ENCODE data around the gene PIK3AP1.

The PIK3AP1 gene

DNA sequence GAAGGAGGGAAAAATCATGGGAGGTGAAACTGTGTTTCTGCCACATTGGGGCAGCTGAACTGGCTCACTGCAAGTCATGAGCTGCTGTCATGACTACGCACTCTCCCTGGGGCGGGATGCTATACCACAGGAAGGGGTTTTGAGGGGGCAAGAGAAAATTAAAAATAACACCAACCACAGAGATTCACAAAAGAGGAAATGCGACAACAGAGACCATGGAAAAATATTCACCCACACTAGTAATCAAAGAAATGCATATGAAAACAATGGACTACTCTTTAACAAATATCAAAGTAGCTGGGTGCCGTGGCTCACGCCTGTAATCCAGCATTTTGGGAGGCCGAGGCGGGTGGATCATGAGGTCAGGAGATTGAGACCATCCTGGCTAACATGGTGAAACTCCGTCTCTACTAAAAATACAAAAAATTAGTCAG is 68.3 kb downstream of the PIK3AP1 start:
- DNase-seq (ENCODE audit: extremely low spot score, insufficient read length, low read depth) (no peak), FAIRE-seq (peak; percentile 93)

DNA sequence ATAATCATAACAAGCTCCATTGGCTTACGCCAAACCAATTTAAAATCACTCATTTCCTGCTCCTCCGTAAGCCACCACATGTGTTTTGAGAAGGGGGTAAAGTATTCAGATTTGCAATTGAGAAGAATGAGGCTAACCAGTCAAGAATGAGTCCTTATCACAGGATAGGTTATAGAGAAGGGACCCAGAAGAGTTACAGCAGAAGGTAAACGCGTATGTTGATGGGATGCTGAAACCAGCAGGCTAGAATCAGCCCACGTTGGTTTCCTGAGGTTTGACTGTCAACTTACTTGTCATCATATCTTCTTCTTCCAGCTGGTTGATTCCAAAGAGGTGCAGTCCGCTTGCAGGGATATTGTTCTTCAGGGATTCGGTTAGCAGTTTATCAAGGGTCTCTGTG is 69.4 kb downstream of the PIK3AP1 start:
- no peak for DNase-seq (ENCODE audit: extremely low spot score, insufficient read length, low read depth)
- FAIRE-seq: no peak

GRCh38 chr10:96648297-96648696 is 72.0 kb downstream of the PIK3AP1 start:
- DNase-seq (ENCODE audit: extremely low spot score, insufficient read length, low read depth) (no peak), FAIRE-seq (no peak)

DNA sequence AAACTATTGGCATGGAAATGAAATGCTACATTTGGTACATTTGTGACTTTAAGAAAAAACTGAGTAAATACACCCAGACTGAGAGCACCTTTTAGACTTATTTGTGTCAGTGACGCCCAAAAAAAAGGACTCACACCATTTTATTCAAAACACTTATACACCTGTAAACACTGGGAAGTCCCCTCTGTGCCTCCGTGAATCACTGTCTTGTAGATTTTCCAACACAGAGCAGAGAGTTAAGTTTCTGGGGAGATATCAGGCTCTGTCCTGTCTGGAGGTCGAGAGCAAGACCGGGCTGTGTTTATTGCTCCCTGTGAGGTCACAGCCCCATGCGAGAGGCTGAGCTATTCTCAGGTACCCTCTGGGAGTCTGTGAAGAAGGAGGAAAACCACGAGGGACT is 72.8 kb downstream of the PIK3AP1 start:
- DNase-seq (ENCODE audit: extremely low spot score, insufficient read length, low read depth) (no peak), FAIRE-seq (no peak)

DNA sequence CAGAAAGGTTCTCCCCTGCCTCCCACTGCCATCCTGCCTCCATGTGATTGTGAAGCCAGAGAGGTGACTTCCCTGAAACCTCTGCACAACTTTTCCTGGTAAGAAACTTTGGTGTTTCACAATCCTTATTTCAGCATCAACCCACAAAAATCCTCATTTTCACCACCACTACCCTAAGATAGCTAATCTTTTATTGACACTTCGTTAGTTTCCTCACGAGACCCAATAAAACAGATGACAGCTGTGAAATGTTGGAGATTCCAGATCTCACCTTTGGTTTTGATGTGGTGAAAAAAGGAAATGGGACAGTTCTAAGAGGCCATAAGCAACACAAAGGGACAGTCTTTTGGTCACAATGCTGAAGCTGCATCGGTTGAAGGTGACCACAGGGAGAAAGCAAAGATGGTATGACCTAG is 73.6 kb downstream of the PIK3AP1 start:
- FAIRE-seq: no peak
- DNase-seq (ENCODE audit: extremely low spot score, insufficient read length, low read depth): no peak

- DNase-seq (ENCODE audit: extremely low spot score, insufficient read length, low read depth) (no peak), FAIRE-seq (no peak)
These were observed 74.0 kb downstream of the PIK3AP1 start for GRCh38 chr10:96646301-96646700.

GRCh38 chr10:96645191-96645721 is 75.1 kb downstream of the PIK3AP1 start:
- DNase-seq (ENCODE audit: extremely low spot score, insufficient read length, low read depth): no peak
- FAIRE-seq: peak; percentile 31

GRCh38 chr10:96643920-96644319 is 76.4 kb downstream of the PIK3AP1 start:
- DNase-seq (ENCODE audit: extremely low spot score, insufficient read length, low read depth): no peak
- no peak for FAIRE-seq

GRCh38 chr10:96642973-96643372 is 77.3 kb downstream of the PIK3AP1 start:
- DNase-seq (ENCODE audit: extremely low spot score, insufficient read length, low read depth) (no peak), FAIRE-seq (peak; percentile 87)

- DNase-seq (ENCODE audit: extremely low spot score, insufficient read length, low read depth) (no peak), FAIRE-seq (no peak)
These were observed 77.8 kb downstream of the PIK3AP1 start for GRCh38 chr10:96642530-96642929.

- FAIRE-seq: no peak
- DNase-seq (ENCODE audit: extremely low spot score, insufficient read length, low read depth): no peak
These were observed 78.7 kb downstream of the PIK3AP1 start for GRCh38 chr10:96641396-96642295.

DNA sequence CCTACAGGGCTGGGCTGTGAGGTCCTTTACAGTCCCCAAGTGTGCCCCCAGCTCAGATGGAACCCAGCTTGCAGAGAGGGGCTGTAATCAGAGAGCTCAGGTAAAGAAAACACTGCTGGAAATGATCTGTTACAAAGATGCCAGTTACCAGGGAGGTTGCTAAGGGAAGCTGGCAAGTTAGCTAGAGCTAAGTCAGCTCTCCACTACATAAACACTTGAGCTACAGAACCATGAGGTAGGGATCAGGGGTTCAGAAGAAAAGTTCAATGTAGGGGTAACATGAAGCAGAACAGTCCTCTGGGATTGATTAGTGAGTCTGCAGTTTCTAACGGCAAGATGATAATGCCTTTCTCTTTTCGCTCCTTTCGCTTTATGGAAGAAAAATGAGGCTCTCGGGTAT is 80.4 kb downstream of the PIK3AP1 start:
- DNase-seq (ENCODE audit: extremely low spot score, insufficient read length, low read depth): no peak
- no peak for FAIRE-seq

DNA sequence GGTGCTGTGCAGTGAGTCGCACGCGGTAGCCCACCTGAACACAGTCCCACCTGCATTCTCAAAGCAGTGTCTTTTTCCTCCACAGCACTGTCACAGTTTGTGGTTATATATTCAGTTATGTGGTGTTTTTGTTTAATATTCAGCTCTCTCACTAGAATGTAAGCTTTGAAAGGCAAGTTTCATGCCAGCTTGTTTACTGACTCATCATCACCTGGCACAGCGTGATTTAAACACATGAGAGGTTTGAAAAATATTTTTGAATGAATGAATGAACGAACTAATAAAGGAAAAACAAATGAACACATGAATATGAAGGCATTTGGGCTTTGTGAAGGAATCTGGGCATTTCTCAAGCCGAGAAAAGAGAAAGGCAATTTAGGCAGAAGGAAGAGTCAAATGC is 81.6 kb downstream of the PIK3AP1 start:
- DNase-seq (ENCODE audit: extremely low spot score, insufficient read length, low read depth) (no peak), FAIRE-seq (no peak)

DNA sequence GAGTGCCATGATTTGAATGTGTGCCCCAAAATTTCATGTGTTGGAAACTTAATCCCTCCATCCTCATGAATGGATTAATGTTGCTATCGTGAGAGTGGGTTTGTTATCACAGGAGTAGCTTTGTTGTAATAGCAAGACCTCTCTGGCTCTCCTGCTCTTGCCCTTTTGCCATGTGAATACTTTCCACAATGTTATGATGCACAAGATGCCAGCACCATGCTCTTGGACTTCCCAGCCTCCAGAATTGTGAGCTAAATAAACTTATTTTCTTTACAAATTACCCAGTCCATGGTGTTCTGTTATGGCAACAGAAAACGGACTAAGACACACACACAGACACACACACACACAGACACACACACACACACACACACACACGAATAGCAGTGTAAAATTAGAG is 82.2 kb downstream of the PIK3AP1 start:
- DNase-seq (ENCODE audit: extremely low spot score, insufficient read length, low read depth): no peak
- no peak for FAIRE-seq

DNA sequence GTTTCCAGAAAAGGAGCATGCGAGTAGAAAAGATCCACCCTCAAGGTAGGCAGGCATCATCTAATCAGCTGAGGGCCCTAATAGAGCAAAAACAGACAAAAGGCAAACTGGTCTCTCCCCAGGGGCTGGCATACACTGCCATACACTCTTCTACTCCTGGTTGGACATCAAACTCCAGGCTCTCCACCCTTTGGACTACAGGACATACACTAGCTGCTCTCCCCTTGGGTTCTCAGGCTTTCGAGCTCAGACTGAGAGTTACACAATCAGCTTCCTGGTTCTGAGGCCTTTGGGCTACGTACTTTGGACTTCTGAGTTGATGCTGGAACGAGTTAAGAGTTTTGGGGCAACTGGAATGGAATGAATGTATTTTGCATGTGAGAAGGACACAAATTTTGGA is 82.6 kb downstream of the PIK3AP1 start:
- DNase-seq (ENCODE audit: extremely low spot score, insufficient read length, low read depth) (no peak), FAIRE-seq (no peak)

GRCh38 chr10:96636551-96636950 is 83.8 kb downstream of the PIK3AP1 start:
- FAIRE-seq (no peak), DNase-seq (ENCODE audit: extremely low spot score, insufficient read length, low read depth) (no peak)

DNA sequence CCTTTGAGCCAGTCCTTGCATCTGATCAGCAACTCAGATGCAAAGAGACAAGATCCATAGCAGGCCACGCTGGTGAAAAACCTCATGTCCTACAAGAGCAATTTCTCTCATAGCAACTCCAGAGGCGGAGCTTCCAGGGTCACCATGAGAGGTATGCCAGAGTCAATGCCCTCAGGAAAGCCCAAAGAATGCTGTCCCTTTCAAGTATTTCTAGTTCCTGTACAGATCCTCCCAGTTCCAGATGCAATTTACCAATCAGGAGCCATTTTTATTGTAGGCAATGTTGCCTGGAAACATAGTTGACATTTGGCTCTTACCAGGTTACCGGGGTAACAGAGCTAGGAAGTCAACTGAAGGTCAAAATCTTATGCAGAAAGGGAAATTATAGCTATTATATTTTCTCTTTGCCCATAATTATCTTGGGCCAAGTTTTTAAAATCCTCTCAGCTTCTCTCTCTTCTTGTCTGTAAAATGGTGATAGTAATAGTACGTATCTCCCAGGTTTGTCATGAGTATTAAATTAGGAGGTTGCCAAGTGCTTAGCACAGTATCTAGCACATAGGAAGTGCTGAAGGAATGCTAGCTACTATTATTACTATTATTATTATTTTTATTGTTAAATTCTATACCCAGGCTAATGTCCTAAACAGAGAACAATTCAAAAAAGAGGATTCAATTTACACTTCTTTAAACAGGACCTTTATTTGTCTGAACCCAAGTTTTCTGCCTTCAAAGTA is 87.2 kb downstream of the PIK3AP1 start:
- no peak for FAIRE-seq

GRCh38 chr10:96627292-96627691 is 93.0 kb downstream of the PIK3AP1 start:
- no peak for FAIRE-seq
- DNase-seq (ENCODE audit: extremely low spot score, insufficient read length, low read depth): no peak

More for the DNA sequence above, 87.2 kb downstream of the PIK3AP1 start:
- no peak for DNase-seq (ENCODE audit: extremely low spot score, insufficient read length, low read depth)

DNA sequence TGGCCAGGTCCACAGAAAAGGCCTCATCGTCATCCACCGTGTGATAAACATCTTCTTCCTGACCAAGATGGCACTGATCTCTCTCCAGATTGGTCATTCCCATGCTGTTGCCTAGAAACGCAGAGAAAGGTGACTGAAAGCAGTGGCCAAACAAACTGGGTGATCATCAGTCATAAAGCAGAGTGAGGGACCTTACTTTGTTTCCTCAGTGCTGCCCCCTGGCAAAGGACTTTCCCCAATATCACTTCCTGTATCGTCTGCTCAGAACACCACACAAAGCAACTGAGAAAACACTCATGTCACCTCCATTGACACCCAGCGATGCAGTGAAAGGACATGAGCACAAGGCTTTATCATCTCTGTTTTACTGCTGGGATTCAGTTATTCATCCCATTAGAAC is 93.5 kb downstream of the PIK3AP1 start:
- no peak for DNase-seq (ENCODE audit: extremely low spot score, insufficient read length, low read depth)

DNA sequence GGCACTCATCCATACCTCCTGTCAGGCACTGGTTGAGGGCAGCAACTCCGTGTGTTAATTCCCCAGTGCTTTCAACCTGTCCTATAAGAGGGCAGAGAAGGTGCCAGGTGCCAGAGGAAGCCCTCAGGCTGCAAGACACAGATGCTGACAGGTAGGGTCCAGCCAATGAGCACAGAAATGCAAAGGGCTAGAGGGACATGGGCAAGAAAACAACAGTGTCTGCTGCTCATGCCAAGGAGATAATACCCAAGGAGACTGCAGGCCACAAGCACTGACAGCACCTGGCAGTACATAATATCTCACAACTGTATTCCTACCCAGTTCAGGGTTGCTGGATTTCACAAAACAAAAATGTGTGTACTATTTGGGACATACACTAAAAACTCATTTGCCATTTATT is 95.1 kb downstream of the PIK3AP1 start:
- DNase-seq (ENCODE audit: extremely low spot score, insufficient read length, low read depth) (no peak), FAIRE-seq (no peak)

More for the DNA sequence above, 93.5 kb downstream of the PIK3AP1 start:
- no peak for FAIRE-seq
